ENCODE results near the gene ARHGAP26. TPM values are rescaled to one million over a fixed set of nuclear protein-coding genes. Genes with fewer than 3 reads are reported as not detected.

The ARHGAP26 gene
- total and polyA plus RNA-seq, 5 donors from 2014 or later: 2.8 to 40.5 (median 5.4) TPM

DNA sequence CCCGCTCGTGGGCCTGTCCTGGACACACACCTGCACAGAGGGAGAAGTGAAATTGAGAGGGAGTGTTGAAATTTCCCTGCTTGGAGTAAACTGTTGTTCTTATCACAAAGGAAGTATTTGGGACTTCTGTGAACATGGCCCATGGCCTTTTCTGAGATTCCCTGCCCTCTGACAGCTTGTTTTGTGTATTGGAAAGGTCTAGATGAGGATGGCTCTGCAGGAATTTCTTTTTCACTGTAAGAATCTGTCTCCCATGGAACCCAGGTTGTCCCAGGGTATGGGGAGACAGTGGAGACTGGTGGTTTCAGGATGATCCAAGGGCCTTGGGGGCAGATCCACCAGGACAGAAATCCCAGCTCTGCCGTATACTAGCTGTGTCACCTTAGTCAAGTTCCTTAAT, 121.8 kb downstream of the ARHGAP26 start:
- no peak for DNase-seq
- H3K36me3 Mint-ChIP-seq: peaks cover 21% of the 10 kb centered on the region
- no peak overlapping the region for H3K4me3 Mint-ChIP-seq
- H3K9me3 Mint-ChIP-seq: no peaks in the 10 kb centered on the region
- no peak for ATAC-seq (ENCODE audit: low read depth in 2 of 2)
- Histone ChIP-seq H3K27me3 (ENCODE audit: control insufficient read depth, insufficient read depth, low read length) (no peaks in the 10 kb centered on the region), H3K4me3 (ENCODE audit: low read depth, low read length) (no peak overlapping the region), H3K4me1 (ENCODE audit: control insufficient read depth, insufficient read depth, low read length, poor library complexity, severe bottlenecking) (no peaks in the 10 kb centered on the region), H3K9me3 (ENCODE audit: control insufficient read depth in 2 of 2, low read length in 2 of 2) (no peaks in the 10 kb centered on the region), H3K36me3 (ENCODE audit: control insufficient read depth, insufficient read depth, low read length) (peaks cover 2% of the 10 kb centered on the region), H3K27ac (ENCODE audit: insufficient read depth, low read length, poor library complexity, severe bottlenecking) (no peak overlapping the region)
- H3K27me3 Mint-ChIP-seq: no peaks in the 10 kb centered on the region
- peaks cover 0 to 3% (median 1%) of the 10 kb centered on the region in 4 donors for H3K4me1 Mint-ChIP-seq
- no peak overlapping the region for H3K27ac Mint-ChIP-seq

DNA sequence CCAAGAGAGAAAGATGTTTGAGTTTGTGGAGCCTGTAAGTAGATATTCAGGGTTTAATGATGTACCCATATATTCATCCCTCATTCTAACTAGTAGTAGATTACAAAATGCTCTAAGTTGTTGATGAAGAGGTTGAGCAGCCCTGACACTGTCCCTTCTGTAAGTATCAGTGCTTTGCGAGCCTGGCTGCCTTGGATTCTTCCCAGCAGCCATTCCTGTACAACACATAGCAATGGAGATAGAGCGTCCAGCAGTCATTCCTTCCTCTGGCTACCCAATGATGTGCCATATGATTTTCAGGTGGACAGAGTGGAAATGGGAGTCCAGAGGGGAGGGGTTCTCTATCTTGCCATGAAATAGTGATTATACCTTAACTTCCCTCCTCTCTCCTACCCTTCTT, 124.1 kb downstream of the ARHGAP26 start:
- no peak overlapping the region for H3K4me3 Mint-ChIP-seq
- no peaks in the 10 kb centered on the region for H3K27me3 ChIP-seq (ENCODE audit: control insufficient read depth, insufficient read depth, low read length)
- H3K4me3 ChIP-seq (ENCODE audit: low read depth, low read length): no peak overlapping the region
- no peak overlapping the region for H3K27ac ChIP-seq (ENCODE audit: insufficient read depth, low read length, poor library complexity, severe bottlenecking)
- no peaks in the 10 kb centered on the region for H3K9me3 Mint-ChIP-seq
- H3K4me1 Mint-ChIP-seq: peaks cover 0 to 3% (median 1%) of the 10 kb centered on the region in 4 donors
- H3K27ac Mint-ChIP-seq: no peak overlapping the region
- no peaks in the 10 kb centered on the region for H3K9me3 ChIP-seq (ENCODE audit: control insufficient read depth in 2 of 2, low read length in 2 of 2)
- no peak for ATAC-seq (ENCODE audit: low read depth in 2 of 2)
- peaks cover 25% of the 10 kb centered on the region for H3K36me3 Mint-ChIP-seq
- H3K36me3 ChIP-seq (ENCODE audit: control insufficient read depth, insufficient read depth, low read length): peaks cover 2% of the 10 kb centered on the region
- no peaks in the 10 kb centered on the region for H3K27me3 Mint-ChIP-seq
- no peaks in the 10 kb centered on the region for H3K4me1 ChIP-seq (ENCODE audit: control insufficient read depth, insufficient read depth, low read length, poor library complexity, severe bottlenecking)
- DNase-seq: no peak

DNA sequence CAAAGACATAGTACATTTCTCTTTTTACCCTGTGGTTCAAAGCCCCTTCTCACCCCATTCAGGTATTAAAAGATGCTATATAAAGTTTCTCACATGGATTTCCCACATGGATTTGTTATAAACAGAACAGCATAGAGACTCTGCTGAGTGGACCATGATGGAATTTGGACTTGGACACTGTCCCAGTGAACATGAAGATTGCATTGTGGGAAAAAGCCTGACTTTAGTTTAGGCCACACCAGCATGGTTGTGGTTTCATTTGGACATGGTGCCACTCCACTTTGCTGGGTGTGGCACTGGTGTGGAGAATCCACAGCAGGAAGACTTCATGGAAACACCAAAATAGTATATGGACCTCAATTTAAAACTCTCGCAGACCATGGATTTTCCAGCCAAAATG, 124.6 kb downstream of the ARHGAP26 start:
- DNase-seq: no peak
- no peak overlapping the region for H3K27ac Mint-ChIP-seq
- Histone ChIP-seq H3K27me3 (ENCODE audit: control insufficient read depth, insufficient read depth, low read length) (no peaks in the 10 kb centered on the region), H3K4me3 (ENCODE audit: low read depth, low read length) (no peak overlapping the region), H3K9me3 (ENCODE audit: control insufficient read depth in 2 of 2, low read length in 2 of 2) (no peaks in the 10 kb centered on the region), H3K36me3 (ENCODE audit: control insufficient read depth, insufficient read depth, low read length) (peaks cover 2% of the 10 kb centered on the region), H3K27ac (ENCODE audit: insufficient read depth, low read length, poor library complexity, severe bottlenecking) (no peak overlapping the region), H3K4me1 (ENCODE audit: control insufficient read depth, insufficient read depth, low read length, poor library complexity, severe bottlenecking) (no peaks in the 10 kb centered on the region)
- no peak for ATAC-seq (ENCODE audit: low read depth in 2 of 2)
- no peak overlapping the region for H3K4me3 Mint-ChIP-seq
- H3K27me3 Mint-ChIP-seq: no peaks in the 10 kb centered on the region
- H3K9me3 Mint-ChIP-seq: no peaks in the 10 kb centered on the region
- H3K4me1 Mint-ChIP-seq: peaks cover 0 to 3% (median 1%) of the 10 kb centered on the region in 4 donors
- peaks cover 25% of the 10 kb centered on the region for H3K36me3 Mint-ChIP-seq

DNA sequence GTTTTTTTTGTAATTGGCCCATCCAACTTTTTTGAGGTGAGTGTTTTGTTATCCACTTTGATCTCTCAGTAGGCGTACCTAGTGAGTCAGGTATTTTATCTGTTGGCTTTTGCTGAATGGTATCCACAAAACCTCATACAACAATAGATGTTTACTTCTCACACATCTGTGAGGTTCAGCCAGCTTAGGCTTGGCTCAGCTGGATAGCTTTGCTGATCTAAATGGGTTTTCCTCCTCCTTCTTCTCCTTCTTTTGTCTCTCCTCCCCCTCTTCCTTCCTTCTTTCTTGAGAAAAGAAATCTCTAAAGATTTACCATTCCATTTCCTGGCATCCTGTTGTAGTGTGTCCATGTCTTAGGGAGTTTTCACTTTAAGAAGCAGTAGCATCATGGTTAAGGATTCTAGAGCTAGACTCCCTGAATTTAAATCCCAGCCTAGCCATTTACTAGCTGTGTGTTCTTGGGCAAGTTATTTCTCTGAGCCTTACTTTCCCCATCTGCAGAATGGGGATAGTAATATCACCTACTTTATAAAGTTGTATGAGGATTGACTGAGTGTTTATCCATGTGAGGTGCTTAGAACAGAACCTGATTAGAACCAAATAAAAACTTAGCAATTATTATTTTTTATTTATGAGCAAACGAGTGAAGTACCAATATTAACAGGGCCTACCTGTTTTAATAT, 126.3 kb downstream of the ARHGAP26 start:
- no peaks in the 10 kb centered on the region for H3K4me1 ChIP-seq (ENCODE audit: control insufficient read depth, insufficient read depth, low read length, poor library complexity, severe bottlenecking)
- Mint-ChIP-seq H3K4me3 (no peak overlapping the region), H3K4me1 (peaks cover 0 to 2% (median 0%) of the 10 kb centered on the region in 4 donors), H3K9me3 (no peaks in the 10 kb centered on the region), H3K36me3 (peaks cover 27% of the 10 kb centered on the region), H3K27ac (peak overlapping the region in 1 of 3 donors; percentile 55), H3K27me3 (no peaks in the 10 kb centered on the region)
- no peak overlapping the region for H3K27ac ChIP-seq (ENCODE audit: insufficient read depth, low read length, poor library complexity, severe bottlenecking)
- H3K36me3 ChIP-seq (ENCODE audit: control insufficient read depth, insufficient read depth, low read length): peaks cover 2% of the 10 kb centered on the region
- no peak for DNase-seq
- H3K4me3 ChIP-seq (ENCODE audit: low read depth, low read length): no peak overlapping the region
- no peaks in the 10 kb centered on the region for H3K27me3 ChIP-seq (ENCODE audit: control insufficient read depth, insufficient read depth, low read length)
- ATAC-seq (ENCODE audit: low read depth in 2 of 2): no peak
- no peaks in the 10 kb centered on the region for H3K9me3 ChIP-seq (ENCODE audit: control insufficient read depth in 2 of 2, low read length in 2 of 2)

DNA sequence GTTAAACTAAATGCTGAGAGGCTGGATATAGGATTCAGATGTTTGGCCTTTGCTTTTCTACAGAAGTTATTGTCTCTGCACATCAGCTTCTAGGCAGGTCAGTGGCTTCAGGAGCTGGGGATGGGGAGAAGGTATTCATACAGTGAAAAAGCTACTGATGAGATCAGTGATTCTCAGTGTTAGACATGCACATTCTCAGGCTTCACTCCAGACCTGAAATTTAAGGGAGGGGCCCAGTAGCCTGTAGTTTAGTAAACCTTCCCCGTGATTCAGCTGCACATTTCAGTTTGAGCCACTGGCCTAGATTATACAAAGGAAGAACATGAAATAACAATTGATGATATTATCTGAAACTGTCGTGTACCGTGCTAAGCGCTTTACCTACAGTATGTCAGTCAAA, 127.2 kb downstream of the ARHGAP26 start:
- Histone ChIP-seq H3K4me1 (ENCODE audit: control insufficient read depth, insufficient read depth, low read length, poor library complexity, severe bottlenecking) (no peaks in the 10 kb centered on the region), H3K4me3 (ENCODE audit: low read depth, low read length) (no peak overlapping the region), H3K27ac (ENCODE audit: insufficient read depth, low read length, poor library complexity, severe bottlenecking) (no peak overlapping the region), H3K36me3 (ENCODE audit: control insufficient read depth, insufficient read depth, low read length) (peaks cover 6% of the 10 kb centered on the region), H3K9me3 (ENCODE audit: control insufficient read depth in 2 of 2, low read length in 2 of 2) (no peaks in the 10 kb centered on the region), H3K27me3 (ENCODE audit: control insufficient read depth, insufficient read depth, low read length) (no peaks in the 10 kb centered on the region)
- Mint-ChIP-seq H3K27me3 (no peaks in the 10 kb centered on the region), H3K36me3 (peaks cover 35% of the 10 kb centered on the region), H3K4me3 (no peak overlapping the region), H3K27ac (no peak overlapping the region), H3K4me1 (peaks cover 0 to 2% (median 0%) of the 10 kb centered on the region in 4 donors), H3K9me3 (no peaks in the 10 kb centered on the region)
- ATAC-seq (ENCODE audit: low read depth in 2 of 2) (no peak), DNase-seq (no peak)

DNA sequence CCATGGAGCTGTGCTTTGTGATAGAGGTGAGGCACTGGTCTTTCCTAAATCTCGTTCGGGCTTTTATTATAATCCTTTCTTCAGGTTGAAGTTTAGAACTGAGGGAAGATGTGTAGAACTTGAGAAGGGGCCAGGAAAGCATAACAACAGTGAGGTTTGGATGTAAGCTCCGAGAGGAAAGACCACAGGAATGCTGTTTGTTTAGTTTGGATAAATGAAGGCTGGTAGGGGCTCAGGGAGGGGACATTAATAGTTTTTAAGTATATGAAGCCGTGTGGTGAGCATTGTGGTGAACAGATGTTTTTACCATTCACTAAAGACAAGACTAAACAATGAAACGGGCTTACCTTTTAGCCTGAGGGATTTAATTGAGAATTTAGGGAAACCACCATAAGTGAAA, 130.8 kb downstream of the ARHGAP26 start:
- no peak overlapping the region for H3K27ac ChIP-seq (ENCODE audit: insufficient read depth, low read length, poor library complexity, severe bottlenecking)
- Mint-ChIP-seq H3K36me3 (peaks cover 46% of the 10 kb centered on the region), H3K27me3 (no peaks in the 10 kb centered on the region), H3K4me3 (no peak overlapping the region), H3K9me3 (no peaks in the 10 kb centered on the region), H3K4me1 (peaks cover 0 to 2% (median 0%) of the 10 kb centered on the region in 4 donors), H3K27ac (no peak overlapping the region)
- no peaks in the 10 kb centered on the region for H3K4me1 ChIP-seq (ENCODE audit: control insufficient read depth, insufficient read depth, low read length, poor library complexity, severe bottlenecking)
- H3K4me3 ChIP-seq (ENCODE audit: low read depth, low read length): no peak overlapping the region
- DNase-seq (no peak), ATAC-seq (ENCODE audit: low read depth in 2 of 2) (no peak)
- H3K27me3 ChIP-seq (ENCODE audit: control insufficient read depth, insufficient read depth, low read length): no peaks in the 10 kb centered on the region
- peaks cover 13% of the 10 kb centered on the region for H3K36me3 ChIP-seq (ENCODE audit: control insufficient read depth, insufficient read depth, low read length)
- H3K9me3 ChIP-seq (ENCODE audit: control insufficient read depth in 2 of 2, low read length in 2 of 2): no peaks in the 10 kb centered on the region

DNA sequence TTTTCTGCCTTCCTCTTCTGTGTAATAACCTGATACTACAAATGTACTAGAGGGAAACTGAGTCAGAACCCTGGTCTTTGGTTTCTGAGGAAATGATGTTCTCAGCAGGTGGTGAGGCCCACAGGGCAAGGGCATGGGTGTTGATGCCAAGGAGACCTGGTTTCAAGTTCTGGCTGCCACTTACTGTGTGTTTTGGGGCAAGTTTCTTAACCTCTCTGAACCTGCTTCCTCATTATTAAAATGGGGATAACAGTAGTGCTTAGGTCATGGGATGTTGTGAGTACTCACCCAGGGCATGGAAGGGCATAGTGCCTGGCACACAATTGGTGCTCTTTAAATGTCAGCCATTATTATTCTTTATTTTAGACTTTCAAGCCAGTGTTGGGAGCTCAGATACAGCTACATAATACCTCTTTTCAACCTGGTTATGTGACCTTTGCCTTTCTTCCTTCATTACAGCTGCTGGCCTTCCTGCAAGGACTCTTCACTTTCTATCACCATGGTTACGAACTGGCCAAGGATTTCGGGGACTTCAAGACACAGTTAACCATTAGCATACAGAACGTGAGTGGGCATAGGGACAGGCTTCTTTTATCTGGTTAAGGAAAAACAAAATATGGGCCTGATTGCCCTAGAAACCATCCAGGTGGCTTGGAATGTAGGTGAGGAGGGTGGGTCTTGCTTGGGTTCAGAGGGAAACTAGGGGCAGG, 131.5 kb downstream of the ARHGAP26 start:
- DNase-seq (no peak), ATAC-seq (ENCODE audit: low read depth in 2 of 2) (no peak)
- Mint-ChIP-seq H3K9me3 (no peaks in the 10 kb centered on the region), H3K4me1 (no peaks in the 10 kb centered on the region), H3K4me3 (no peak overlapping the region), H3K27me3 (no peaks in the 10 kb centered on the region), H3K36me3 (peaks cover 48% of the 10 kb centered on the region), H3K27ac (no peak overlapping the region)
- Histone ChIP-seq H3K4me1 (ENCODE audit: control insufficient read depth, insufficient read depth, low read length, poor library complexity, severe bottlenecking) (no peaks in the 10 kb centered on the region), H3K27ac (ENCODE audit: insufficient read depth, low read length, poor library complexity, severe bottlenecking) (no peak overlapping the region), H3K36me3 (ENCODE audit: control insufficient read depth, insufficient read depth, low read length) (peaks cover 14% of the 10 kb centered on the region), H3K27me3 (ENCODE audit: control insufficient read depth, insufficient read depth, low read length) (no peaks in the 10 kb centered on the region), H3K9me3 (ENCODE audit: control insufficient read depth in 2 of 2, low read length in 2 of 2) (no peaks in the 10 kb centered on the region), H3K4me3 (ENCODE audit: low read depth, low read length) (no peak overlapping the region)
